K562 (cell line): ENCODE data around the gene CEACAM20. TPM values are rescaled to one million over a fixed set of nuclear protein-coding genes. Genes with fewer than 3 reads are reported as not detected.
A peak's percentile ranks its signal among the peaks of the same experiment; 100 is the strongest.

Experiments used
- ATAC-seq: fragments of 200-7000 bp; cut with Tn5 transposase; 3 replicates; pipeline ENCODE4 v1.9.1; 2020; ENCODE audit warnings: moderate library complexity
- BruUV-seq: library from RNA; stranded (reverse); fragments of 400-500 nt; replicated peaks from 2 replicates; lab custom pipeline; 2021; lab: Mats Ljungman, UMichigan
- CTCF ChIA-PET: fragments of 300-600 bp; formaldehyde crosslinking; extraction: SDS; loops from one replicate; lab custom pipeline; 2021; ENCODE audit warnings: low intra/inter-chr PET ratio; lab: Yijun Ruan, JAX
- POLR2A ChIA-PET: fragments of 300-600, 350-650 bp; sonication (Branson Sonifier 250); formaldehyde crosslinking; extraction: SDS; loops from one replicate; lab custom pipeline; 2021; ENCODE audit warnings: antibody characterized with exemption, inconsistent platforms; lab: Yijun Ruan, JAX
- DNase-seq, 4 experiments: peaks; one replicate each; pipeline versions ENCODE4 v3.0.0 to v3.0.0-alpha.2; 2011 to 2018; ENCODE audit warnings: low spot score in 3 of 4, mixed read lengths in 3 of 4; ENCODE audit errors: extremely low read depth in 1 of 4
- FAIRE-seq: peaks from 2 replicates; lab custom pipeline; 2011; peaks lifted over from hg19 to GRCh38; lab: Jason Lieb, UNC
- H2AFZ ChIP-seq: 2 replicates; pipeline ENCODE4 v1.6.0; 2011; ENCODE audit warnings: low read depth, low read length, control low read depth, inconsistent platforms
- H3K27ac ChIP-seq: fragments of 200-600 bp; 3 replicates; pipeline ENCODE4 v1.8.0; 2011; ENCODE audit warnings: low read depth, mild to moderate bottlenecking, control low read depth, inconsistent platforms, low read length, moderate library complexity, mixed read lengths; ENCODE audit errors: extremely low read depth
- H3K27me3 ChIP-seq, 2 experiments: fragments of 300-600 bp in 1 of 2; 2 replicates in 1 of 2; 3 replicates in 1 of 2; pipeline versions ENCODE4 v1.6.0 to v1.8.0; 2011; ENCODE audit warnings: inconsistent platforms in 2 of 2, low read length in 2 of 2, mild to moderate bottlenecking in 1 of 2, mixed read lengths in 1 of 2, moderate library complexity in 1 of 2; ENCODE audit not compliant: control insufficient read depth in 2 of 2, insufficient read depth in 2 of 2
- H3K36me3 ChIP-seq: fragments of 300-600 bp; 3 replicates; pipeline ENCODE4 v1.8.0; 2011; ENCODE audit warnings: mild to moderate bottlenecking, low read length, inconsistent platforms; ENCODE audit not compliant: control insufficient read depth, insufficient read depth
- H3K4me1 ChIP-seq, 2 experiments: fragments of 200-600 bp in 1 of 2; replicated peaks in 1 of 2; 2 replicates in 1 of 2; 3 replicates in 1 of 2; pipeline versions ENCODE4 v1.5.1 to v1.8.0; 2011; ENCODE audit warnings: inconsistent platforms in 2 of 2, low read length in 2 of 2, mild to moderate bottlenecking in 1 of 2, mixed read lengths in 1 of 2, moderate library complexity in 1 of 2; ENCODE audit not compliant: control insufficient read depth in 2 of 2, insufficient read depth in 2 of 2
- H3K4me2 ChIP-seq: 2 replicates; pipeline ENCODE4 v1.6.1; 2011; ENCODE audit warnings: low read length, control low read depth, inconsistent platforms, mixed read lengths; ENCODE audit not compliant: insufficient read depth
- H3K4me3 ChIP-seq: fragments of 200-600 bp; sonication (generic), shearing (Covaris generic); 2 replicates; pipeline ENCODE4 v1.5.1; 2016; ENCODE audit warnings: control low read depth, inconsistent platforms
- H3K79me2 ChIP-seq: fragments of 200-600 bp; 3 replicates; pipeline ENCODE4 v1.8.0; 2011; ENCODE audit warnings: low read length, inconsistent platforms; ENCODE audit not compliant: control insufficient read depth, insufficient read depth
- H3K9ac ChIP-seq, 2 experiments: 2 replicates each; pipeline versions ENCODE4 v1.6.0 to v1.6.1; 2011; ENCODE audit warnings: low read depth in 2 of 2, low read length in 2 of 2, control low read depth in 1 of 2, inconsistent platforms in 1 of 2, mild to moderate bottlenecking in 1 of 2, mixed read lengths in 1 of 2; ENCODE audit not compliant: insufficient read depth in 1 of 2
- H3K9me1 ChIP-seq: one replicate; pipeline ENCODE4 v1.6.0; 2011; ENCODE audit warnings: inconsistent platforms, mild to moderate bottlenecking, low read length, moderate library complexity; ENCODE audit not compliant: control insufficient read depth, insufficient read depth
- H3K9me3 ChIP-seq: replicated peaks from 2 replicates; pipeline ENCODE4 v1.5.1; 2011; ENCODE audit warnings: low read depth, low read length, inconsistent platforms; ENCODE audit not compliant: control insufficient read depth, insufficient read depth
- H4K20me1 ChIP-seq: replicated peaks from 2 replicates; pipeline ENCODE4 v1.6.1; 2011; ENCODE audit warnings: low read length, inconsistent platforms, mixed read lengths; ENCODE audit not compliant: control insufficient read depth, insufficient read depth
- CBX5 ChIP-seq: IDR thresholded peaks from 2 replicates; pipeline ENCODE4 v1.6.1; 2014; ENCODE audit warnings: low read depth, borderline replicate concordance
- MTA3 ChIP-seq: fragments of 450-650 bp; formaldehyde crosslinking; IDR thresholded peaks from 2 replicates; pipeline ENCODE4 v1.6.1; 2017; ENCODE audit warnings: mild to moderate bottlenecking, borderline replicate concordance
- NFXL1 ChIP-seq: fragments of 450-650 bp; formaldehyde crosslinking; IDR thresholded peaks from 2 replicates; pipeline ENCODE4 v1.4.0; 2021; ENCODE audit warnings: mild to moderate bottlenecking
- SAP30 ChIP-seq: fragments of 200-600 bp; sonication (generic); IDR thresholded peaks from 2 replicates; pipeline ENCODE4 v1.6.1; 2012; ENCODE audit warnings: borderline replicate concordance, low read depth, mild to moderate bottlenecking, moderate library complexity, low read length, control low read depth, inconsistent platforms; ENCODE audit not compliant: insufficient read depth, poor library complexity, severe bottlenecking
- SOX6 ChIP-seq: fragments of 450-650 bp; IDR thresholded peaks from 2 replicates; pipeline ENCODE4 v1.6.1; 2014; ENCODE audit warnings: mild to moderate bottlenecking
- SREBF2 ChIP-seq: sonication (generic); formaldehyde crosslinking; IDR thresholded peaks from 2 replicates; pipeline ENCODE4 v1.4.0; 2020; ENCODE audit warnings: mild to moderate bottlenecking, missing genetic modification reagents
- TCF7 ChIP-seq: sonication (generic); IDR thresholded peaks from 2 replicates; pipeline ENCODE4 v1.6.1; 2016; ENCODE audit warnings: antibody characterized with exemption, borderline replicate concordance
- YY1 ChIP-seq, 3 experiments: IDR thresholded peaks; 2 replicates each; pipeline ENCODE4 v1.6.1; 2011; ENCODE audit warnings: low read length in 2 of 3, mild to moderate bottlenecking in 2 of 3, moderate library complexity in 2 of 3, borderline replicate concordance in 1 of 3, control low read depth in 1 of 3, low read depth in 1 of 3; ENCODE audit not compliant: insufficient read depth in 3 of 3, insufficient replicate concordance in 2 of 3, control insufficient read depth in 1 of 3, insufficient read length in 1 of 3; ENCODE audit errors: extremely low read depth in 1 of 3
- ZNF589 ChIP-seq: fragments of 200-800 bp; sonication (Bioruptor generic); IDR thresholded peaks from 2 replicates; pipeline ENCODE4 v1.6.1; 2016; ENCODE audit warnings: low read depth, missing genetic modification characterization, missing compliant biosample characterization
- WGBS: fragments of 100-300 bp; shearing (Covaris generic); methylation state at CpG from one replicate; pipeline ENCODE4 v1.1.6; 2016; ENCODE audit warnings: low coverage, mixed read lengths; ENCODE audit not compliant: insufficient coverage; ENCODE audit errors: missing lambda C conversion rate; 5-methylcytosine and 5-hydroxymethylcytosine counted together
- in situ Hi-C: fragments of 300-500 bp; cut with MboI; formaldehyde crosslinking; loops from 4 replicates; pipeline ENCODE4 v1.15.0; 2018; ENCODE audit warnings: inconsistent platforms, mixed read lengths
- intact Hi-C: fragments of 100-400 bp; cut with micrococcal nuclease; formaldehyde crosslinking; loops from 2 replicates; pipeline ENCODE4 v1.14.2; 2022
- polyA plus RNA-seq, 8 experiments: library from polyadenylated mRNA; depleted of rRNA in 4 of 8; stranded (reverse) in 5 of 8; unstranded in 3 of 8; fragments of >200 nt; fragmentation: Nextera tagmentation in 2 of 8; fragmentation: Illumina TruSeq in 1 of 8; extraction: Ambion mirVana in 2 of 8; extraction: Trizol in 1 of 8; gene quantifications; 2 replicates each; pipeline versions ENCODE4 v1.2.1 to v1.2.3, GENCODE V29; 2011 to 2014; ENCODE audit warnings: inconsistent platforms in 1 of 8, missing spikeins in 1 of 8
- total RNA-seq, 7 experiments: library from RNA; depleted of rRNA in 6 of 7; stranded (reverse); fragments of >200 nt in 6 of 7; fragmentation: Illumina TruSeq in 2 of 7; extraction: Trizol in 2 of 7; gene quantifications; 2 replicates each; pipeline versions ENCODE4 v1.2.1 to v1.2.3, GENCODE V29; 2011 to 2021; ENCODE audit warnings: low replicate concordance in 1 of 7
- TF ChIP-seq, protein P1 (sequence below), 2 experiments: fragments of 450-650 bp in 1 of 2; IDR thresholded peaks; 2 replicates each; pipeline ENCODE4 v1.6.1; 2011 to 2017; ENCODE audit warnings: low read depth in 2 of 2, antibody characterized with exemption in 1 of 2, borderline replicate concordance in 1 of 2, low read length in 1 of 2, mild to moderate bottlenecking in 1 of 2, mixed read lengths in 1 of 2; ENCODE audit not compliant: control insufficient read depth in 1 of 2
- TF ChIP-seq, protein P2 (sequence below): fragments of 250-450 bp; sonication (Bioruptor Pico); IDR thresholded peaks from 2 replicates; pipeline ENCODE4 v1.5.0; 2021; ENCODE audit warnings: mild to moderate bottlenecking, moderate library complexity

The CEACAM20 gene
- total and polyA plus RNA-seq, 9 of the 15 experiments (the other 6 are each of a cell fraction or from before 2014, with no cell fraction given): not detected

- TF ChIP-seq, protein P1, sequence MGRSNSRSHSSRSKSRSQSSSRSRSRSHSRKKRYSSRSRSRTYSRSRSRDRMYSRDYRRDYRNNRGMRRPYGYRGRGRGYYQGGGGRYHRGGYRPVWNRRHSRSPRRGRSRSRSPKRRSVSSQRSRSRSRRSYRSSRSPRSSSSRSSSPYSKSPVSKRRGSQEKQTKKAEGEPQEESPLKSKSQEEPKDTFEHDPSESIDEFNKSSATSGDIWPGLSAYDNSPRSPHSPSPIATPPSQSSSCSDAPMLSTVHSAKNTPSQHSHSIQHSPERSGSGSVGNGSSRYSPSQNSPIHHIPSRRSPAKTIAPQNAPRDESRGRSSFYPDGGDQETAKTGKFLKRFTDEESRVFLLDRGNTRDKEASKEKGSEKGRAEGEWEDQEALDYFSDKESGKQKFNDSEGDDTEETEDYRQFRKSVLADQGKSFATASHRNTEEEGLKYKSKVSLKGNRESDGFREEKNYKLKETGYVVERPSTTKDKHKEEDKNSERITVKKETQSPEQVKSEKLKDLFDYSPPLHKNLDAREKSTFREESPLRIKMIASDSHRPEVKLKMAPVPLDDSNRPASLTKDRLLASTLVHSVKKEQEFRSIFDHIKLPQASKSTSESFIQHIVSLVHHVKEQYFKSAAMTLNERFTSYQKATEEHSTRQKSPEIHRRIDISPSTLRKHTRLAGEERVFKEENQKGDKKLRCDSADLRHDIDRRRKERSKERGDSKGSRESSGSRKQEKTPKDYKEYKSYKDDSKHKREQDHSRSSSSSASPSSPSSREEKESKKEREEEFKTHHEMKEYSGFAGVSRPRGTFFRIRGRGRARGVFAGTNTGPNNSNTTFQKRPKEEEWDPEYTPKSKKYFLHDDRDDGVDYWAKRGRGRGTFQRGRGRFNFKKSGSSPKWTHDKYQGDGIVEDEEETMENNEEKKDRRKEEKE (IDR thresholded peaks at IDR 0.05; ENCODE audit: borderline replicate concordance in 1 of 2, control insufficient read depth in 1 of 2, low read depth in 2 of 2, low read length in 1 of 2): no peak
Observed at GRCh38 chr19:44496711-44497110, 32.8 kb downstream of the CEACAM20 start (continued).

- in situ Hi-C loops (no loop called here), intact Hi-C loops (no loop called here)
- no peak overlapping the region for H3K4me3 ChIP-seq
- H3K4me2 ChIP-seq: no peak overlapping the region
- DNase-seq (peak in 2 of 4 experiments; percentile 4 to 23), ATAC-seq (no peak), FAIRE-seq (no peak)
- no peaks in the 10 kb centered on the region for H3K9me1 ChIP-seq
- H2AFZ ChIP-seq: no peak overlapping the region
- ChIA-PET CTCF (no interaction called here), POLR2A (no interaction called here)
- BruUV-seq: no TSS peak
- H4K20me1 ChIP-seq: no peaks in the 10 kb centered on the region
- no peaks in the 10 kb centered on the region for H3K27me3 ChIP-seq
- no peak overlapping the region for H3K27ac ChIP-seq
- no peak overlapping the region for H3K9ac ChIP-seq
- peaks cover 40% of the 10 kb centered on the region for H3K36me3 ChIP-seq
- no peaks in the 10 kb centered on the region for H3K4me1 ChIP-seq
- H3K9me3 ChIP-seq: peaks cover 48% of the 10 kb centered on the region
- no peaks in the 10 kb centered on the region for H3K79me2 ChIP-seq
- 86% methylated on average over 7 of the region's 7 CpGs for WGBS
- TF ChIP-seq NFXL1 (CRISPR knock-in tag) (no peak), SAP30 (no peak), ZNF589 (CRISPR knock-in tag) (no peak), SOX6 (peak; percentile 57; the same call in 1 of the 2 replicates), MTA3 (peak; percentile 90; the same call in 1 of the 2 replicates), CBX5 (peak; percentile 90), YY1 (IDR thresholded peaks at IDR 0.05; ENCODE audit: borderline replicate concordance in 1 of 3, control insufficient read depth in 1 of 3, extremely low read depth in 1 of 3, insufficient read depth in 3 of 3, insufficient read length in 1 of 3, insufficient replicate concordance in 2 of 3, low read depth in 1 of 3, low read length in 2 of 3) (no peak), SREBF2 (CRISPR knock-in tag) (no peak), TCF7 (no peak)
- TF ChIP-seq, protein P2, sequence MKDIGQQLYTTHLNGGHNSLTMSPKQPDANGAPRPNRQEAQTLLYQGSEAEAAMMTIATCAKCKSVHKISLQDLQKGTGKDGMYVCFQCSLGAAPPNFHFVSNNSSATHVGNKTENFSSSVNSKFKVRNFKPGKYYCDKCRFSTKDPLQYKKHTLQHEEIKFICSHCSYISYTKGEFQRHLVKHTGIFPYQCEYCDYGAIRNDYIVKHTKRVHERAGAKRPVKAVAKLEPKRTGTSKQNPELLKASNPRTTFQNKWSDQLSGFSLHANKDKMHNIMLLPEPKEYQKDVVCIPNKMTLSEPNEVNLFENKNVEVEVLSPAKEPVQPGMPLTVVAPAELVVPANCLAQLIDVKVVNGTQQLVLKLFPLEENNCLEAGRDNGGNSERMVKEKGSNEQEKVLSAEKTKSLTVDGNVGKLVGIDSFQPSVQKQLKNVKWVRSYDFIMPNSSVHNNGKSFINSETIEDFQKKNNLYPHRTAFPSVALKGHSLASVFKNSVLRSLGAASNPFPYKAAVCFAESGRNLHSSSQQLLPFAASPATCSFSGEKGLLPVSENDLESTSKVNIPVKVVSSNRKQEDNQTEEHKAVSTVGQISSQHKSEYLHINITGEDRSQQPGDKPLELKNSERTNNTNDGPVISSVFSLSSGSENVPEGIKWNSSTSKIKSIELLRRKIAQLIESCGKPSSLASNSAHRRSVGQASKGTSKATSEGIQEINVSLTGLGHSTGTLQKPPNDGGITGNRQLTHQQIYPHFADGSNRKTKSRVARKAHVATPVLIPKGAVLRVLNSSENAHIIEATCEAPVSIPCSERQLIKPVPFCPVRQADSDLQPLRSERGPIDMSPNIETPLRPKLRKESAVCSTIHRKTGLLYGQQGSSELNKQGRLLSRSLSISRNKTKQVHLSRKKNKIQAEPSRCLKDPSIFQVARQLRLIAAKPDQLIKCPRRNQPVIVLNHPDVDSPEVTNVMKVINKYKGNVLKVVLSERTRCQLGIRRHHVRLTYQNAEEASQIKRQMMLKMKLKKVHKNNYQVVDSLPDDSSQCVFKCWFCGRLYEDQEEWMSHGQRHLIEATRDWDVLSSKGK: no peak
Observed at GRCh38 chr19:44476559-44477408, 52.7 kb downstream of the CEACAM20 start.
